Measurements from ENCODE around the gene VPS50. TPM values are rescaled to one million over a fixed set of nuclear protein-coding genes. Genes with fewer than 3 reads are reported as not detected.

Gene VPS50
- total RNA-seq, 4 donors from 2014 or later, result 17.1 to 43.7 (median 26.9) TPM

DNA sequence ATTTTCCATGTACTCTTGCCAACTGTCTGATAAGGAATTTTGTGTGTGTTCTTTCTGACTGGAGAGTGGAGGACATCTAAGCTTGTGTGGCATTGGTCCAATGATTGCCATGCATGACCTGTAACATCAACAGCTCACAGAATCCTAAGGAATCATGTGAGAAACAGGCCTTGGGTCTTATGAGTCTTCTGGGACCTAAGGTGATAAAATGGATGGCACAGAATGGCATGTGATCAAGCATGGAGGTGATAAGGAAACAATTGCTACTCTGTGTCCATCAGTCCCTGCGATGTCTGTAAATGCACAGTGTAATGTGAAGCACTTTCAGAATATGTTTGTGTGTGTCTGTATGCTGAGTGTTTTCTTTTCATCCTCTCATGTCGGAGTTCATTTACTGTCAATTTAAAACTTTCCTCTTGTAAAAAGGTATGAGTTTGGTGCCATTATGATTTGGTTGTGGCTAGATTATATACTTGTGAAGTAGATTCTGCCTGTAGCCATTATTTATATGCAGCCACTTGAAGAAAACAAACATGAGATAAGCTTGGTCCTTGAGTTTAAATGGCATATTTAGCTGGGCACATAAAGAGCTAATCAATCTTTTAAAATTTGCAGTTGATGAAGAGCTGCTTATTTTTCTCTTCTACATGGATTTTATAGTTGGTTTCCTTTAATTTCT lies 127.5 kb downstream of the VPS50 start:
- no peaks in the 10 kb centered on the region for H3K27me3 ChIP-seq
- H3K36me3 ChIP-seq, result peaks cover 0 to 20% (median 0%) of the 10 kb centered on the region in 4 donors
- no peak for DNase-seq
- no peak overlapping the region for H3K4me3 ChIP-seq
- intact Hi-C loops (cut with DNase I; ENCODE audit: low total_unique reads), result no loop called here
- no peaks in the 10 kb centered on the region for H3K4me1 ChIP-seq
- TF ChIP-seq, protein P1, sequence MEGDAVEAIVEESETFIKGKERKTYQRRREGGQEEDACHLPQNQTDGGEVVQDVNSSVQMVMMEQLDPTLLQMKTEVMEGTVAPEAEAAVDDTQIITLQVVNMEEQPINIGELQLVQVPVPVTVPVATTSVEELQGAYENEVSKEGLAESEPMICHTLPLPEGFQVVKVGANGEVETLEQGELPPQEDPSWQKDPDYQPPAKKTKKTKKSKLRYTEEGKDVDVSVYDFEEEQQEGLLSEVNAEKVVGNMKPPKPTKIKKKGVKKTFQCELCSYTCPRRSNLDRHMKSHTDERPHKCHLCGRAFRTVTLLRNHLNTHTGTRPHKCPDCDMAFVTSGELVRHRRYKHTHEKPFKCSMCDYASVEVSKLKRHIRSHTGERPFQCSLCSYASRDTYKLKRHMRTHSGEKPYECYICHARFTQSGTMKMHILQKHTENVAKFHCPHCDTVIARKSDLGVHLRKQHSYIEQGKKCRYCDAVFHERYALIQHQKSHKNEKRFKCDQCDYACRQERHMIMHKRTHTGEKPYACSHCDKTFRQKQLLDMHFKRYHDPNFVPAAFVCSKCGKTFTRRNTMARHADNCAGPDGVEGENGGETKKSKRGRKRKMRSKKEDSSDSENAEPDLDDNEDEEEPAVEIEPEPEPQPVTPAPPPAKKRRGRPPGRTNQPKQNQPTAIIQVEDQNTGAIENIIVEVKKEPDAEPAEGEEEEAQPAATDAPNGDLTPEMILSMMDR (IDR thresholded peaks at IDR 0.05), result no peak
- TF ChIP-seq POLR2A (IDR thresholded peaks at IDR 0.05) (no peak), EP300 (IDR thresholded peaks at IDR 0.05; ENCODE audit: low read depth) (no peak), POLR2AphosphoS5 (IDR thresholded peaks at IDR 0.05) (no peak)
- H3K27ac ChIP-seq, result no peak overlapping the region
- in situ Hi-C loops (cut with MboI; ENCODE audit: low pct_ligation_motif_present in 1 of 4, low pct_unique_long_range_greater_than_20kb in 1 of 4, low sequenced_read_pairs in 3 of 4), result no loop called here
- WGBS, 2 donors (ENCODE audit: low coverage in 1 of 2), result 92 to 95% methylated on average over 2 of the region's 2 CpGs
- no peaks in the 10 kb centered on the region for H3K9me3 ChIP-seq

DNA sequence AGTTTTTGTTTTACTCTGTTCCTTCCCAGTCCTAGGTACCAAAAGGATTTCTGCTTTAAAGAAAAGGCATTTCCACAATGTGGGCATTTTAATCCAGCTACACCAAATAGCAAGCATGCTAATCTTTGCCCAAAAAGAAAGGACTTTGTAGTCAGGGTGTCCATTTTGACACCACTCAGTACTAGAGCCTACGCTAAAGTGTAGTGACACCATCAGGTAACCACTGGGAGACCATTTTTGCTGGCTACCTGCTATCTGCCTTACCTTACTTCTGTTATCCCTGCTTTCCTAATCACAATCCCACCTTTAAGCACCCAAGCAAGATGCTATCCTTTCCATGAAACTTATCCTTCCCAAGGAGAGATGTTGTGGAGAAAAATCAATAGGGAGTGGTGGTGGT lies 129.7 kb downstream of the VPS50 start:
- WGBS, 2 donors (ENCODE audit: low coverage in 1 of 2), result 100% methylated on average over 1 of the region's 1 CpG
- no peak for DNase-seq
- TF ChIP-seq, protein P1 (IDR thresholded peaks at IDR 0.05), result no peak
- TF ChIP-seq POLR2AphosphoS5 (IDR thresholded peaks at IDR 0.05) (no peak), EP300 (IDR thresholded peaks at IDR 0.05; ENCODE audit: low read depth) (no peak), POLR2A (IDR thresholded peaks at IDR 0.05) (no peak)
- Histone ChIP-seq H3K4me3 (no peak overlapping the region), H3K36me3 (peaks cover 0 to 10% (median 0%) of the 10 kb centered on the region in 4 donors), H3K27me3 (no peaks in the 10 kb centered on the region), H3K9me3 (no peaks in the 10 kb centered on the region), H3K27ac (no peak overlapping the region), H3K4me1 (no peaks in the 10 kb centered on the region)
- intact Hi-C loops (cut with DNase I; ENCODE audit: low total_unique reads), result no loop called here
- in situ Hi-C loops (cut with MboI; ENCODE audit: low pct_ligation_motif_present in 1 of 4, low pct_unique_long_range_greater_than_20kb in 1 of 4, low sequenced_read_pairs in 3 of 4), result no loop called here

DNA sequence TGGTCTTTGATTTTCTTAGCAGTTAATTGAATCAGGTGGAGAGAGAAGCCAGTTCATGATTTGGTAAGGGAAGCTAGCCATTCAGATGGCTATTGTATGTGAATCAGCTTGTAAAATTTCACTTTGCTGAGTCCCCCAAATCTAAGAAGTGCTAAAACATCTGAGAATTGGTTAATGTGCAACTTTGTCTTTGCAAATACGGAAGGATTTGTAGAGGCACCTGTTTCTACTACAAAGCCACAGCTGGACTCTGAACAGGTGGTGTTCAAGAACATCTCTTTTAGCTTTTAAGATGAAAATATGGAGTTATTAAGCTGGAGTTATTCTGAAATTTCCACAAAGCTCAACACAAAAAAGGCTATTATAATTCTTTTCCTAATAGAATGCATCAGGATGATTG lies 132.6 kb downstream of the VPS50 start:
- no peaks in the 10 kb centered on the region for H3K36me3 ChIP-seq
- TF ChIP-seq POLR2A (IDR thresholded peaks at IDR 0.05) (no peak), POLR2AphosphoS5 (IDR thresholded peaks at IDR 0.05) (no peak), EP300 (IDR thresholded peaks at IDR 0.05; ENCODE audit: low read depth) (no peak)
- TF ChIP-seq, protein P1 (IDR thresholded peaks at IDR 0.05), result no peak
- 50% methylated on average over 1 of the region's 1 CpG; no CpG with 5 or more reads in 1 of the 2 donors for WGBS, 2 donors (ENCODE audit: low coverage in 1 of 2)
- H3K27me3 ChIP-seq, result no peaks in the 10 kb centered on the region
- in situ Hi-C loops (cut with MboI; ENCODE audit: low pct_ligation_motif_present in 1 of 4, low pct_unique_long_range_greater_than_20kb in 1 of 4, low sequenced_read_pairs in 3 of 4), result no loop called here
- H3K27ac ChIP-seq, result no peak overlapping the region
- no peak overlapping the region for H3K4me3 ChIP-seq
- H3K4me1 ChIP-seq, result no peaks in the 10 kb centered on the region
- H3K9me3 ChIP-seq, result no peaks in the 10 kb centered on the region
- DNase-seq, result no peak
- intact Hi-C loops (cut with DNase I; ENCODE audit: low total_unique reads), result no loop called here

DNA sequence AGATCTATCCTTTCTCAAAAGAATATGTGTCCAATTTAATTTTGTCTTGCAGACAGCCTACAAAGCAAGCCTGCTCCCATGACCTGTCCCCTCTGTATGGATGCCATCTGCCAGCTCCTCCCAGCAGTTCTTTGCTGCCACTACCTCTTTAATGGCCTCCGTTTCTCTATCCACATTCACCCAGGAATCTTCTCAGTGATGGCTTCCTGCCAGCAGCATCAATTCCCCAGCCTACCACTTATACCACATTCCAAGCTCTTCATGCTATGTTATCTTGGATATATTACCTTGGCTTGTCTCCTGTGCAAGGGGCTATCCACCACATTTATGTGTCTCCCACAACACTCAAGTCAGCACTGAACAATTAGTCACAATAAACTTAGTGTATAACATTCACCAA lies 133.2 kb downstream of the VPS50 start:
- 29 to 52% methylated on average over 1 of the region's 1 CpG for WGBS, 2 donors (ENCODE audit: low coverage in 1 of 2)
- intact Hi-C loops (cut with DNase I; ENCODE audit: low total_unique reads), result no loop called here
- no peak for DNase-seq

More for the DNA sequence above, 133.2 kb downstream of the VPS50 start:
- TF ChIP-seq EP300 (IDR thresholded peaks at IDR 0.05; ENCODE audit: low read depth), result no peak
- no peak for TF ChIP-seq POLR2AphosphoS5 (IDR thresholded peaks at IDR 0.05)
- TF ChIP-seq, protein P1 (IDR thresholded peaks at IDR 0.05), result no peak
- TF ChIP-seq POLR2A (IDR thresholded peaks at IDR 0.05), result no peak
- no peak overlapping the region for H3K4me3 ChIP-seq
- H3K27me3 ChIP-seq, result no peaks in the 10 kb centered on the region
- H3K27ac ChIP-seq, result no peak overlapping the region
- no peaks in the 10 kb centered on the region for H3K4me1 ChIP-seq
- no peaks in the 10 kb centered on the region for H3K36me3 ChIP-seq
- in situ Hi-C loops (cut with MboI; ENCODE audit: low pct_ligation_motif_present in 1 of 4, low pct_unique_long_range_greater_than_20kb in 1 of 4, low sequenced_read_pairs in 3 of 4), result no loop called here
- no peaks in the 10 kb centered on the region for H3K9me3 ChIP-seq

Data from transverse colon (tissue), 4 donors.